Measurements from ENCODE around the gene CASP7. TPM values are rescaled to one million over a fixed set of nuclear protein-coding genes. Genes with fewer than 3 reads are reported as not detected.

CASP7 gene
- total and polyA plus RNA-seq, 12 donors = 5.6 to 22.3 (median 7.8) TPM

DNA sequence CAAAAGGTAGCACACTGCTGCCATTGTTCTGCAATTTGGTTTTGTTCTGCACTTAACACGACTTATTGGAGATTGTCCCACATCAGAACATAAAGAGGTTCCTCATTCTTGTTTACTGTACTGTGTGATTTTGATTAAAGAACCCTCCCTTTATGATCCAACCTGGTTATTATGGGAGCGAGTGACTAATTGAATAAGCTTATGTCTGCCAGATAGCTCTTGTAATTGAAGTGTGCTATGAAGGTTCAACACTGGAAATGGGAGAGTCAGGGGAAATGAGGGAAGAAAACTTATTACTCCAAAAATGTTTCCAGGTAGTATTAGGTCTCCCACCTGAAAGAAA, 33.9 kb downstream of the CASP7 start:
- no peak for ATAC-seq
- no peak for DNase-seq
- Histone ChIP-seq H3K36me3 (peaks cover 0 to 42% (median 4%) of the 10 kb centered on the region in 9 donors), H3K4me1 (peaks cover 0 to 31% (median 21%) of the 10 kb centered on the region in 9 donors), H3K27ac (no peak overlapping the region), H3K27me3 (no peaks in the 10 kb centered on the region), H3K4me3 (no peak overlapping the region), H3K9me3 (peaks cover 0 to 9% (median 0%) of the 10 kb centered on the region in 11 donors)
- intact Hi-C loops (cut with DNase I) = loop anchor here in 1 of 10 donors (10.0 kb wide), 1 partner anchor 391 kb away; no protein-coding TSS in a partner anchor
- WGBS, 2 donors = 84 to 89% methylated on average over 2 of the region's 2 CpGs
- TF ChIP-seq, protein P1, sequence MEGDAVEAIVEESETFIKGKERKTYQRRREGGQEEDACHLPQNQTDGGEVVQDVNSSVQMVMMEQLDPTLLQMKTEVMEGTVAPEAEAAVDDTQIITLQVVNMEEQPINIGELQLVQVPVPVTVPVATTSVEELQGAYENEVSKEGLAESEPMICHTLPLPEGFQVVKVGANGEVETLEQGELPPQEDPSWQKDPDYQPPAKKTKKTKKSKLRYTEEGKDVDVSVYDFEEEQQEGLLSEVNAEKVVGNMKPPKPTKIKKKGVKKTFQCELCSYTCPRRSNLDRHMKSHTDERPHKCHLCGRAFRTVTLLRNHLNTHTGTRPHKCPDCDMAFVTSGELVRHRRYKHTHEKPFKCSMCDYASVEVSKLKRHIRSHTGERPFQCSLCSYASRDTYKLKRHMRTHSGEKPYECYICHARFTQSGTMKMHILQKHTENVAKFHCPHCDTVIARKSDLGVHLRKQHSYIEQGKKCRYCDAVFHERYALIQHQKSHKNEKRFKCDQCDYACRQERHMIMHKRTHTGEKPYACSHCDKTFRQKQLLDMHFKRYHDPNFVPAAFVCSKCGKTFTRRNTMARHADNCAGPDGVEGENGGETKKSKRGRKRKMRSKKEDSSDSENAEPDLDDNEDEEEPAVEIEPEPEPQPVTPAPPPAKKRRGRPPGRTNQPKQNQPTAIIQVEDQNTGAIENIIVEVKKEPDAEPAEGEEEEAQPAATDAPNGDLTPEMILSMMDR (IDR thresholded peaks at IDR 0.05) = no peak

DNA sequence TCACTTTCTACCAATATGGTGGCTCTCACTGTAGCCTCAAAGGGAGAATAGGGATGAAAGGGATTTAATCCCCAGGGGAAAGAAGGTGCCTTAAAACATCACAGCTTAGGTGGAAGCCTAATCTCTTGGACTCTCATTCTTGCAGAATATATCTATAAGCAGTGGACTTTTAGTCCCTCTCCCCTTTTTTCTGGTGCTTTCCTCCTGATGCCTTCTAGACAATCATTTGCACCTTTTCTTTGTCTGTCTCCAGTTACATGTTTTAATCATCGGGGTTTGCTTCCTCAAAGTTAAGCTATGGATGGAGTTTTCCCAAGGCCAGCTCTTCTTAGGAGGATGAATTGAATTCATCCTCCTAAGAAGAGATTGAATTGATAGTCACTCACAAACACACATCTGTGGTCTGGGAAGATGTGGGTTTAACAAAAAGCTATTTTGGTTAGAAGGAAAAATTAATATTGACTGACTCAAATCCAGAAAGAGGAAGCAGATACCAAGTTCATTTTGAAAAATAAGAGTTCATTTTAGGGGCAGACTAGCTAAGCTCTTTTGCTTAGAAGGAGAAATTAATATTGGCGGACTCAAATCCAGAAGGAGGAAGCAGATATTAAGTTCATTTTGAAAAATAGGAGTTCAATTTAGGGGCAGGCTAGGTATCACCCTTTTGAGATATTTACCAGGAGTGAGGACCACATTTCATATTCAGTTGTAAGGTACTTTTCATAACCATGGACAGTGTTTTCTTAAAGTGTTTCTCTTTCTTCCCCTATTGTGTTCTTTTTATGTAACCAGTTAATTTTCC, 36.6 kb downstream of the CASP7 start:
- no peak for DNase-seq
- intact Hi-C loops (cut with DNase I) = loop anchor here in 1 of 10 donors (10.0 kb wide), 1 partner anchor 388 kb away; no protein-coding TSS in a partner anchor
- no peak overlapping the region for H3K27ac ChIP-seq
- TF ChIP-seq, protein P1 (IDR thresholded peaks at IDR 0.05) = no peak
- H3K27me3 ChIP-seq = no peaks in the 10 kb centered on the region
- H3K4me1 ChIP-seq = peaks cover 0 to 8% (median 2%) of the 10 kb centered on the region in 9 donors
- whole genome bisulfite sequencing, 2 donors = 74 to 94% methylated on average over 2 of the region's 2 CpGs
- ATAC-seq = no peak
- peaks cover 0 to 9% (median 0%) of the 10 kb centered on the region in 11 donors for H3K9me3 ChIP-seq
- H3K36me3 ChIP-seq = peaks cover 0 to 51% (median 4%) of the 10 kb centered on the region in 9 donors
- no peak overlapping the region for H3K4me3 ChIP-seq

- intact Hi-C loops (cut with DNase I) = loop anchor here in 1 of 10 donors (10.0 kb wide), 1 partner anchor 386 kb away; no protein-coding TSS in a partner anchor
- Histone ChIP-seq H3K36me3 (peaks cover 0 to 69% (median 23%) of the 10 kb centered on the region in 9 donors), H3K4me3 (no peak overlapping the region), H3K27me3 (no peaks in the 10 kb centered on the region), H3K4me1 (peaks cover 0 to 8% (median 0%) of the 10 kb centered on the region in 9 donors), H3K27ac (no peak overlapping the region), H3K9me3 (peaks cover 0 to 9% (median 0%) of the 10 kb centered on the region in 11 donors)
- ATAC-seq (no peak), DNase-seq (no peak)
- TF ChIP-seq, protein P1 (IDR thresholded peaks at IDR 0.05) = no peak
- 95 to 96% methylated on average over 21 of the region's 21 CpGs for WGBS, 2 donors
These were observed 39.5 kb downstream of the CASP7 start for GRCh38 chr10:113718969-113719822.

GRCh38 chr10:113720386-113720785, 40.7 kb downstream of the CASP7 start:
- Histone ChIP-seq H3K4me1 (peaks cover 0 to 8% (median 0%) of the 10 kb centered on the region in 9 donors), H3K27me3 (no peaks in the 10 kb centered on the region), H3K27ac (no peak overlapping the region), H3K9me3 (peaks cover 0 to 9% (median 0%) of the 10 kb centered on the region in 11 donors), H3K4me3 (no peak overlapping the region), H3K36me3 (peaks cover 0 to 75% (median 34%) of the 10 kb centered on the region in 9 donors)
- 89 to 91% methylated on average over 8 of the region's 8 CpGs for WGBS, 2 donors
- intact Hi-C loops (cut with DNase I) = no loop called here
- DNase-seq = no peak
- TF ChIP-seq, protein P1 (IDR thresholded peaks at IDR 0.05) = no peak
- ATAC-seq = no peak

All from heart right ventricle (tissue), 16 donors.